Measurements from ENCODE around the gene COL6A3.

The COL6A3 gene

DNA sequence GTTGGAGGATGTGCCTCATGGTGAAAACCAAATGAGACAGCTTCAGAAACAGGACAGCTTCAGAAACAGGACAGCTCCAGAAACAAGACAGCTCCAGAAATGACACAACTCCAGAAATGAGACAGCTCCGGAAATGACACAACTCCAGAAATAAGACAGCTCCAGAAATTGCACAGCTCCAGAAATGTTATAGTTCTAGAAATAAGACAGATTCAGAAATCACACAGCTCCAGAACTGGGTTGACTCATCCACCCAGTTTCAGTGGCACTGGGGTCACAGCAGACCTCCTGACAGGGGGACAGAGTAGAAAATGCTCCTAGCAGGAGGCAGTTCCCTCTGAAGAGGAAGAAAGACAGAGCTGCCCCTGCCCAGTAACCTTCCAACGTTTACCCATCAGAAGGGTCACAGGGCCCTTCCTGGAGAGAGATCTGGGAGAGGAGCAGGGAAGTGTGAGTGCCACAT, 26.9 kb upstream of the COL6A3 start:
- DNase-seq (ENCODE audit: low spot score) = no peak

- peak; percentile 71 for DNase-seq (ENCODE audit: low spot score)
Measured at GRCh38 chr2:237438080-237438940, 24.3 kb upstream of the COL6A3 start.

DNA sequence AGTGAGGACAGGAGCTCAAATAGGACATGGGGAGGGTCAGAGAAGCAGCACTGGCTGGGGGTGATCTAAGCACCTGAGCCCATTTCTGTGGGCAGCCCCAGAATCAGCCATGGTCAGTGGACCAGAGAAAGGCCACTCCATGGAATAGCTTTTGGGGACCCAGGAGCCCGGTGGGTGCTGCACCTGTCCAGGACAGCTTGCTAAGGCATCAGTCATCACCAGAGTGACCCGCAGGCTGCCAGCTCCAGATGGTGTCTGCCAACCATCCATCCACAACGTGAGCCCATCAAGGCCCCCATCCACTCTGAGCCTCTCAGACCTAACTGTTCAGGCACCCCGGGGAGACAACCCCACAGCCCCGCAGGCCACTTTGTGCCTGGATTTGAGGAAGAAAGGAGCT, 23.6 kb upstream of the COL6A3 start:
- DNase-seq (ENCODE audit: low spot score) = no peak

DNA sequence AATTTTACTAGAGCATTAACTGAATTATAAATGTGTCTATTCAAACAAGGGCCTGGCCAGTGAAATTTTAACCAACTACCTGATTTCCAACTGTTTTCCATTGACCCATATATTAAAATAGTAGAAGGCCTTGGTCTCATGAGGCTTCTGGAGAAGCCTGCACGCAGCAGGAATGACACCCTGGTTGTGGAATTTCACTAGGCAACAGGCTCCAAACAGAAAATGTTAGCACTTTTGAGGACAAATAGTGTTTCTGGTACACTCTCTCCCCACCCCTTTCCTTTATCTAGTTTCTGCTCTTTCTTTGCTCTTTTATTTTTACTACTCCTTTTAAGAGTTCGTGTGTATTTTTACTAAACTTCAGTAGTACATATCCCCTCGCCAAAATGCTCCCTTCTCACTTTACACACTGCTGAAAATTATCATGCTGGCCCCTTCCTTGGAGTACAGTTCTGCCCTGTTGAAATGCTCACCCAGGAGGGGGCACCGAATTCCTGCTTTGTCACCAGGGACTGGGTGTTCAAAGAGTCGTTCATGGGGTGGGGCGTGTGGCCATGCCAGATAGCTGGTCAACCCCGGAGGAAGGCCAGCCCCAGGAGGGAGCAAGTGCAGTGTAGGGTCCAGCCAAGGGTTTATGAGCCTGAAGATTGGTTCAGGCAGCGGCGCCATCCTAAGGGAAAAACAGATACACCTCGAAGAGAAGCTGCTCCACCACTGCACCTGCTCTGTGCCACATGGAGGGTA, 22.1 kb upstream of the COL6A3 start:
- DNase-seq (ENCODE audit: low spot score) = no peak

- DNase-seq (ENCODE audit: low spot score) = no peak
Measured at GRCh38 chr2:237434866-237435311, 20.9 kb upstream of the COL6A3 start.

- no peak for DNase-seq (ENCODE audit: low spot score)
Measured at GRCh38 chr2:237433920-237434676, 20.1 kb upstream of the COL6A3 start.

DNA sequence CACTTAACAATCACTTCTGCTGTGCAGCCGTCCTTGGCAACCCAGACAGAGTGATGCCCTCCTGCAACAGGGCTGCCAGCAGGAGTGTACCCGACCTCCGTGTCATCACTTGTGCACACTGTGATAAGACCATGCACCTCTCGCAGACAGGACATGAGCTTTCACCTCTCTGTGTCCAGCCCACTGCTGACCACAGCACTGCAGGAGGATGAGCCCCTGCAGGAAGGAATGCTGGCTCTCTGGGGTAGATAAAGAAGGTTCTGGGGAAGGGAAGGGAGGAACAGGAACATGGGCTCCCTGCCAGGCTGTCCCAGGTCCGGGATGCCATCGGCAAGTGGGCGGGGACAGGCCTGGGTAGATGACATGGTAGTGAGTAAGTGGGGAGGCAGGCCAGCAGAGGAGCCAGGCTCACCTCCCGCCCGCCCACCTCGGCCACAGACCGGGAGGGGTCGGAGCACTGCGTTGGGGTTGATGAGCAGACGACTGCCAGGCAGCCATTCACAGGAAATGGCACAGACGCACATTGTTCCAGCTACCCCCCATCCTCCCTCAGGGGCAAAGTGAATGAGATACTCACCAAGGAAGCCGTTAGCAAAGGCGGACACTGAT, 18.6 kb upstream of the COL6A3 start:
- DNase-seq (ENCODE audit: low spot score) = no peak

DNA sequence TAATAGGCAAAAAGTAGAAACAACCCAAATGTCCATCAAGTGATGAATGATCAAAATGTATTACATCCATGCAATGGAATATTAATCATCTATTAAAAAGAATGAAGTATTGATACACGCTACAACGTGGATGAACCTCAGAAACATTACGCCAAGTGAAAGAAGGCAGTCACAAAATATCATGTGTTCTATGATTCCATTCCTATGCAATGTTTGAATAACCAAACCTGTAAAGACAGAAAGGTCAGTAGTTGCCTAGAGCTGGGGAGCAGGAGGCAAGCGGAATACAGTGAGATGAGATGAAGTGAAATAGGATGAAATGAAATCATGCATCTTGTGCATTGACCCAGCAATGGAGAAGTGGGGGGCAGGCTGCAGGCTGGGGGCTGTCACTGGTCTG, 17.9 kb upstream of the COL6A3 start:
- no peak for DNase-seq (ENCODE audit: low spot score)

- no peak for DNase-seq (ENCODE audit: low spot score)
Measured at GRCh38 chr2:237431372-237431771, 17.4 kb upstream of the COL6A3 start.

DNA sequence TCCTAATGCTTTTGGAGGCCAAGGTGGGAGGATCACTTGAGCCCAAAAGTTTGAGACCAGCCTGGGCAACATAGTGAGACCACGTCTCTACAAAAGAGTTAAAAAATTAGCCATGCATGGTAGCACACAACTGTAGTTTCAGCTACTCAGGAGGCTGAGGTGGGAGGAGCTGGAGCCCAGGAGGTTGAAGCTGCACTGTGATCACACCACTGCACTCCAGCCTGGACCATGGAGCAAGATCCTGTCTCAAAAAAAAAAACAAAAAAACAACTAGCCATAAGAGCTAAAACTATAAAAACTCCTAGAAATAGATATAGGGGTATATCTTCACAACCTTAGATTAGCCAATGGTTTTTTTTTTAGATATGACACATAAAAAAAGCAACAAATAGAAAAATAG, 16.9 kb upstream of the COL6A3 start:
- no peak for DNase-seq (ENCODE audit: low spot score)

GRCh38 chr2:237429753-237430152, 15.8 kb upstream of the COL6A3 start:
- no peak for DNase-seq (ENCODE audit: low spot score)

- DNase-seq (ENCODE audit: low spot score) = no peak
Measured at GRCh38 chr2:237427769-237428506, 14.0 kb upstream of the COL6A3 start.

GRCh38 chr2:237426517-237426916, 12.6 kb upstream of the COL6A3 start:
- no peak for DNase-seq (ENCODE audit: low spot score)

DNA sequence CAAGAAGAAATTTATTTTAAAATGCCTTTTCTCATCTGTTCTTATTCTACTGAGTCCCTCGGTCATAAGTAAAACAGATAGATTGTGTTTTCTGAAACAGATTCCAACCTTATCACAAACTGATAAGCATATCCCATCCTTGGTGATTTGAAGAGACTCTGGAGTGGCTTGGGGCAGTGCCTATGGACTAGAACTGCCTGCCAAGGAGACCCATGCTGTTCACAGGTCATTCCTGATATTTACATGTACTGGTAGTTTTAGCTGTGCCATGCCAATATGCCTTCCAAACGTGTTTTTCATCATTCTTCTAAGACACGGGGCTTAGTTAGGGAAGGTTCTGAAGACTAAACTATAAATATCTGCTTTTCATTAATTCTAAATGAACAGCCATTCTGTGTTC, 11.4 kb upstream of the COL6A3 start:
- no peak for DNase-seq (ENCODE audit: low spot score)

DNA sequence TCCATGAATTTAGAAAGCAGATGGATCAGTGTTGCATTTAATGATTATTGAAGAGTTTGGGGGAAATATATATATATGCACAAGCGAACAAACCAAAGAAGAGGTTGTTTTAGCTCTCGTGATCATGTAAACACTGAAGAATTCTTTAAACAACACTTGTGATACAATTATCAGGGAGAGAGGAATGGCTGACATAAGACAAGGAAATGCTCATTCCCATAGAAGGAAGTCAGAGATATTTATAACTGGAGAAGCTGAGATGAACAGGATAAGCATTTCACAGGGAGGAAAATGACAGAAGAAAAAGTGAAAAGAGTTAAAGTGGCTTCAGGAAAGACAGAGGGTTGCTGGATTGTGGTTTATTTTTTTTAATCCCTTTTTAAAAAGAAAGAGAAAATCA, 10.6 kb upstream of the COL6A3 start:
- no peak for DNase-seq (ENCODE audit: low spot score)

- DNase-seq (ENCODE audit: low spot score) = no peak
Measured at GRCh38 chr2:237423891-237424290, 9.9 kb upstream of the COL6A3 start.

GRCh38 chr2:237422309-237422708, 8.3 kb upstream of the COL6A3 start:
- DNase-seq (ENCODE audit: low spot score) = no peak

DNA sequence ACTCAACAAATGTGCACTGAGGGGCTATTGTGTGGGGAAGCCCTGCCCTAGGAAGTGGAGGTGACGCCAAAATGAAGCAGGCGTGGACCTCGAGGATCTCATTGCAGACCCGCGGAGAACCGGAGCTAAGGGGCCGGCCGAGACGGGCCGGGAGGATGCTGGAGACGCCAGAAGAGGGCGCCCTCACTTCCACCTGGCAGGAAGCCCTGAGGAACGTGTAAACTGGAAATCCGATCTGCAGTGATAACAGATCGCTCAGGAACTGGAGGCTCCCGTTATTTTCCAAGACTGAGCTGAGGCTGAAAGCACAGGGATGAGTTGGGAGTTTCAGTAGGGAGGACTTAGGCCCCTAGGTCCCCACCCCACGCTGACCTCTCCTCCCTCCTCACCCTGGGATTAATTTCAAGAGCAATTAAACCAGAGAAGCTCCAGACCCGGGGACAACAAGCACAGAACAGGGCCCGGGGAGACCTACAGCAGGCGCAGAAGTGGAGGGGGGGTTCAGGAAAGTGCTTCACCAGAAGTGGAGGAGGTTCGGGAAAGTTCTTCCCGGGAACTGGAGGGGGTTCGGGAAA, 7.7 kb upstream of the COL6A3 start:
- peak; percentile 81 for DNase-seq (ENCODE audit: low spot score)

DNA sequence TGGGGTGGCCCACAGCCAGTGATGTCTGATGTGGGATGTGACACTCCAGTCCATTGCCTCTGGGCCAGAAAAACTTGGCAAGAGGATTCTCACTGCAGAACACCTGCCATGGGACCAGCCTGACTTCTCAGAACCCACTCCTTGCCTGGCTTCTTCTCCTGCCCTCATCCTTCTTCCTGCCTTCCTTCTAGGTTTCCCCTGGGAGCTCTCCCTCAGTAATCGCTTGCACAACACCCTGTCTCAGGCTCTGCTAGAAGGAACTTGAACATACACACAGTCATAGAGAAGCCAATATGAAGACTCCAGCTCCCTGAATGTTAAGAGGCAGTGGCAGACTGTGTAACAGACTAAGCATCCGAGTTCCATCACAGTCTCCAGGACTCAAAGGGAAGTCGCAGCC, 4.3 kb upstream of the COL6A3 start:
- DNase-seq (ENCODE audit: low spot score) = no peak

GRCh38 chr2:237412988-237413776, 782 bp downstream of the COL6A3 start:
- DNase-seq (ENCODE audit: low spot score) = no peak

Data from iPS-NIHi11 (cell line).